ENCODE measurements around the gene MAN2A2.
"Not testable (repeated sequence)": the region's sequence is repeated elsewhere in the genome, so short reads cannot be mapped to it uniquely, and the experiment has no call there.

The MAN2A2 gene

GRCh38 chr15:90883976-90884718 is 19.0 kb upstream of the MAN2A2 start, which contains the start of gene FES:
Gene FES (plus strand): TSS chr15:90884504. CDS start chr15:90885046, 542 bp downstream.
- peak in 11 of 58 donors; percentile 13 to 38 (median 29) for DNase-seq

GRCh38 chr15:90884719-90885431 is 18.2 kb upstream of the MAN2A2 start:
- DNase-seq: no peak

DNA sequence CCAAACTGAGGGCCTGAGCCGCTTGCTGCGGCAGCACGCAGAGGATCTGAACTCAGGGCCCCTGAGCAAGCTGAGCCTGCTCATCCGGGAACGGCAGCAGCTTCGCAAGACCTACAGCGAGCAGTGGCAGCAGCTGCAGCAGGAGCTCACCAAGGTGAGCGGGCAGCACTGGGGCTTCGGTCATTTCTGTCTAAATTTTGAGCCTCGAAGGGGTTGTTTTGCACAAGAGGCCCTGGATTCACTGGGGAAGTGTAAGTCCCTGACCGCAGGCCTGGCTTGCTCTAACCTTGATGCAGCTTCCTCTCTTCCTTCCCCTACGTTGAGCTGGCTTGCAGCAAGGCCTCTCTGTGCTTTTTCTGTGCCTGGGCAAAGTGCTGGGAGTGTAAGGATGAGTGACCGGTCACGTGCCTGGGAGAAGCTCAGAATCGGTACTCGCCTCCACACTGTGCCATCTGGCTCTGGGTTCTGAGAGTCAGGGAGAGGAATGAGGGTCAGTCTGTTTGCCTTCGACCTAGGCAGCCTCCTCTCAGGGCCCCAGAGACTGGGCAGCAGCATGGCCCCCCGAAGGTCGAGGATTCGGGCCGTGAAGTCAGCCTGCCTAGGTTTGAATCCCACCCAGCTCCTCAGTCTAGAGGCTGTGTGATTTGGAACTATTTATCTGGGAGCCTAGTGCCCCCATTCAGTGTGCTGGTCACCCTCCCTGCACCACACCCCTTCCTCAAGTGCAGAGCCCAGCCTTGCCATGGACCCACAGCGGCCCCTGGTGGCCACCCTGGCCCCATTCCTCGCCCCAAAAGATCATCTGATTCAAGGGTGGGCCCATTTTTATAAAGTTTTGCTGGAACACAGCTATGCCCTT is 17.4 kb upstream of the MAN2A2 start:
- DNase-seq: peak in 49 of 58 donors; percentile 16 to 79 (median 49)

DNA sequence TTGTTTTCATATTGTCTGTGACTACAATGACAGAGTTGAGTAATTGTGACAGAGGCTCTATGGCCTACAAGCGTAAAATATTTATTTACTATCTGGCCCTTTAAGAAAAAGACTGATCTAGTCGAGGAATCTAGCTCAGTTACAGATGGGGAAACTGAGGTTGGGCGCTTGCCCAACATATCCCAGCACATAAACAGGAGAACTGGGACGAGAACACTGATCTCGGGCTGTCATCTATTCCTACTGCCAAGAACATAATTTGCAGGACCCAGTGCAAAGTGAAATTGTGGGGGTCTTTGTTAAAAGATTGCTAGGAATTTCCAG is 16.8 kb upstream of the MAN2A2 start:
- DNase-seq: no peak

- DNase-seq: no peak
Observed at GRCh38 chr15:90887037-90887481, 16.0 kb upstream of the MAN2A2 start.

GRCh38 chr15:90889313-90889730 is 13.8 kb upstream of the MAN2A2 start:
- no peak for DNase-seq

- DNase-seq: no peak
Observed at GRCh38 chr15:90889736-90890456, 13.2 kb upstream of the MAN2A2 start.

GRCh38 chr15:90890839-90891238 is 12.3 kb upstream of the MAN2A2 start:
- DNase-seq: no peak

DNA sequence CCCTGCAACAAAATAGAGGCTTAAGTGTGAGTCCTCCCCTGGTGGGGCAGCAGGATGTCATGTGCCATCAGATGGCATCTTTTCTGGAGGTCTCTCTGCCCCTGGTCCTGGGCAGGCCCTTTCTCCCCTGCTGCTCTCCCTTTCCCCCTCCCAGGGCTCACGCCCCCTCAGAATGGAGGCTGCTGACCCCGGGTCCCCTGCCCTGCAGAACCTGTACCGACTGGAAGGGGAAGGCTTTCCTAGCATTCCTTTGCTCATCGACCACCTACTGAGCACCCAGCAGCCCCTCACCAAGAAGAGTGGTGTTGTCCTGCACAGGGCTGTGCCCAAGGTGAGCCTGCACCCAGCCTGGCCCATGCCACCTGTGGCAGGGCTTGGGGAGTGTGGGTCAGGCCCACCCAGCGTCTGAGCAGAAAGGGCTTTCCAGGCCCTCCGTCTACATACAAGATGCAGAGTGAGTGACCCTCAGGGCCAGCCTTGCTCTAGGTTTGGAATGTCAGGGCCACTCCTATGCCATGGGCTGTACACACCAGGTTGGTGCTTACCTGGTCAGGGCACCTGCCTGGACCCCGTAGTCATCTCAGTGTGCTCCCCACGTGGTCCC is 11.7 kb upstream of the MAN2A2 start:
- no peak for DNase-seq

- no peak for DNase-seq
Observed at GRCh38 chr15:90892023-90892422, 11.1 kb upstream of the MAN2A2 start.

GRCh38 chr15:90892498-90893174 is 10.5 kb upstream of the MAN2A2 start:
- DNase-seq: no peak

DNA sequence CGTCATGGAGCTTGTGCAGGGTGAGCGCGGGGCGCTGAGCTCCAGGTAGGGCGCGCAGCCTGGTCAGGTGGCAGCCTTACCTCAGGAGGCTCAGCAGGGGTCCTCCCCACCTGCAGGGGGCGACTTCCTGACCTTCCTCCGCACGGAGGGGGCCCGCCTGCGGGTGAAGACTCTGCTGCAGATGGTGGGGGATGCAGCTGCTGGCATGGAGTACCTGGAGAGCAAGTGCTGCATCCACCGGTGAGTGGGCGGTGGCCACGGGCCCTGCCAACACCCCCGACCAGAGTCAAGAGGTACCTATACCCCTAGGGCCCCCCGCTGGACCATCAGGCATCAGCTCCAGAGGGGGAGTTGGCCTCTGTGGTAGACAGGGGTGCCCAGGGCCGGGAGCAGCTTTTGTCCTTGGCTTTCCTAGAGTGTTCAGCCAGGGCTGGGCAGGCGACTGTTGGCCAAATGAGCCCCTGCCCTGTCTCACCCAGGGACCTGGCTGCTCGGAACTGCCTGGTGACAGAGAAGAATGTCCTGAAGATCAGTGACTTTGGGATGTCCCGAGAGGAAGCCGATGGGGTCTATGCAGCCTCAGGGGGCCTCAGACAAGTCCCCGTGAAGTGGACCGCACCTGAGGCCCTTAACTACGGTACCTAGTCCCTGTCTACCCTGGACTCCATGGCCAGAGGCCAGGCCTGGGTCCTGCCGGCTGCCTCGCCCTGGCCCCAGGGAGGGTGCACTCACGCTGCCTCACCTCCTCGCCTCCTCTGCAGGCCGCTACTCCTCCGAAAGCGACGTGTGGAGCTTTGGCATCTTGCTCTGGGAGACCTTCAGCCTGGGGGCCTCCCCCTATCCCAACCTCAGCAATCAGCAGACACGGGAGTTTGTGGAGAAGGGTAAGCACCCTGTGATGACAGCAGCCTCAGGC is 9.7 kb upstream of the MAN2A2 start:
- DNase-seq: no peak

DNA sequence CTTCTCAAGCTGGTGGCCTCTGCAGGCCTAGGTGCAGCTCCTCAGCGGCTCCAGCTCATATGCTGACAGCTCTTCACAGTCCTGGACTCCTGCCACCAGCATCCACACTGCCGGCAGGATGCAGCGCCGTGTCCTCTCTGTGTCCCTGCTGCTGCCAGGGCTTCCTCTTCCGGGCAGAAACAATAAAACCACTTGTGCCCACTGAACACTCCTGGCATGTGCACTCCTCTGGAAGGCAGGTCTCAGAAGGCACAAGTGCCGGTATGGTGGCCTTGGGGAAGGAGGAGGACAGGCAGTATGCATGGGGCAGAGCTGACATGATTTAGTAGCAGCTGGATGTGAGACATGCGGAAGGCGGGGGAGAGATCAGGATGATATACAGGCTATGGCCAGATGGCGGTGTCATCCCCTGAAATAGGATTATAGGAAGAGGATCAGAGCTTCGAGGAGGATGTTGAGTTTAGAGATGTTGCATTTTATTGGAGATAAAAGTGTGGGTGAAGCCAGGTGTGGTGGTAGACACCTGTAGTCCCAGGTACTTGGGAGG is 7.5 kb upstream of the MAN2A2 start:
- DNase-seq: peak in 54 of 58 donors; percentile 20 to 89 (median 67)

- not testable (repeated sequence) for DNase-seq
Observed at GRCh38 chr15:90897131-90897655, 5.9 kb upstream of the MAN2A2 start.

DNA sequence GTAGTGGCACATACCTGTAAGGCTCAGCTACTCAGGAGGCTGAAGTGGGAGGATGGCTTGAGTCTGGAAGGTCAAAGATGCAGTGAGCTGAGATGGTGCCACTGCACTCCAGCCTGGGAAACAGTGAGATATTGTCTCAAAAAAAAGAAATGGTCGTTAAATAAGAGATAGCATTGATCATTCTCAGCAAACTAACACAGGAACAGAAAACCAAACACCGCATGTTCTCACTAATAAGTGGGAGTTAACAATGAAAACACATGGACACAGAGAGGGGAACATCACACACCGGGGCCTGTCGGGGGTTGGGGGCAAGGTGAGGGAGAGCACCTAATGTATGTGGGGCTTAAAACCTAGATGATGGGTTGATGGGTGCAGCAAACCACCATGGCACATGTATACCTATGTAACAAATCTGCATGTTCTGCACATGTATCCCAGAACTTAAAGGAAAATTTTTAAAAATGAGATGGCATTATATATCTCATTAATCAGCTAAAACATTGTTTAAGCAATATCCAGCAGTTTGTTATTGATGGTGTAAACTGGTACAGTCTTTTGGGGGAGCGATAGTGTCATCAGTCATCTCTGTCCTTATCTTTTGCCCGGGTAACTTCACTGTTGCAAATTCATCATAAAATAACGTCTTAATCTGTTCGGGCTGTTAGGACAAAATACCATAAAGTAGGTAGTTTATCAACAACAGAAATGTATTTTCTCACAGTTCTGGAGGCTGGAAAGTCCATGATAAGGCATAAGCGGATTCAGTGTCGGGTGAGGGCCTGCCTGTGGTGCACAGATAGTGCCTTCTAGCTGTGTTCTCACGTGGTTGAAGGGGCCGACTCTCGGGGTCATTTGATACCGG is 1.7 kb upstream of the MAN2A2 start:
- DNase-seq: peak in 12 of 58 donors; percentile 9 to 49 (median 27)

DNA sequence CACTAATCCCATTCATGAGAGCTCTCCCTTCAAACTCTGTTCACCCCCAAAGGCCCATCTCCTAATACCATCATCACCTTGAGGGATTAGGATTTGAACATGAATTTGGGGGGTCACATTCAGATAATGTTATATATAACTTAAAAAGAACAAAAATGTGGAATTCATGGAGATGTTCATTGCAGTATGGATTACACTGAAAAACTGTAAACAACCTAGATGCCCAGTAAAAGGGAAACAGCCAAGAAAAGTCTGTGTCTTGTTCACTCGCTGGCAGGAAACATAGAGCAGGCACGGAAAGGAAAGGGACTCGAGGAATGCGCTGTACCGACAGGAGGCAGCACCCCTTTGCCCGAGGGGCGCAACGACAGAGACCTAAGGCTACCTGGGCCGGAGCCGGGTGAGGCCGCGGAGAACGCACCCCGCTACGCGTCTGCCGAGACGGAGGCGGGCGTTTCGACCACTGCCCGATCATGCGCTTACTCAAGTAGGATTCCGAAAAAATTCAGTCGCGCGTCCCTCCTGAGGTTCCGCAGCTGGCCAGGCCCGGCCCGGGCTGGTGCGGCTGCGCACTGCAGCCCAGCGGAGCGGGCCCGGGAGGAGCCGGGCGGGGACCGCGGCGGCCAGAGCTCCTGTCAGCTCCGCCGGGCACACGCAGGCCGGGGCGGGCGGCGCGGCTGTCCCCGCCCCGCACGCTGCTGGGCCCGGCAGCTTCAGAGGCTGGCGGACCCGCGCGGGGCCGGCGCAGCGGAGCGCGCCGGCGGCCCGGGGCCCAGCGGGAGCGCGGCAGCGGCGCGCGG is 862 bp upstream of the MAN2A2 start:
- peak in 57 of 58 donors; percentile 22 to 86 (median 66) for DNase-seq

Measured in anterior cingulate cortex (tissue), 58 donors.